Lower lobe of right lung (tissue), 2 donors: ENCODE results near the gene SLC35G3. TPM values are rescaled to one million over a fixed set of nuclear protein-coding genes. Genes with fewer than 3 reads are reported as not detected.

Source experiments
- ATAC-seq, 2 donors: fragments of 200-7000 bp; cut with Tn5 transposase; one replicate each; pipeline ENCODE4 v1.9.1; 2020 to 2022; ENCODE audit warnings: mild to moderate bottlenecking in 2 of 2, moderate library complexity in 2 of 2
- DNase-seq: peaks from one replicate; pipeline ENCODE4 v3.0.0-alpha.2; 2020
- H3K27ac ChIP-seq: fragments of 200-600 bp; one replicate; pipeline ENCODE4 v1.8.0; 2022
- H3K27me3 ChIP-seq: fragments of 200-600 bp; one replicate; pipeline ENCODE4 v1.8.0; 2022; ENCODE audit warnings: low read depth
- H3K36me3 ChIP-seq: fragments of 200-600 bp; one replicate; pipeline ENCODE4 v1.8.0; 2022; ENCODE audit warnings: mild to moderate bottlenecking
- H3K4me1 ChIP-seq: fragments of 200-600 bp; one replicate; pipeline ENCODE4 v1.8.0; 2022
- H3K4me3 ChIP-seq: fragments of 200-600 bp; one replicate; pipeline ENCODE4 v1.8.0; 2022; ENCODE audit warnings: mild to moderate bottlenecking
- H3K9me3 ChIP-seq: fragments of 200-600 bp; one replicate; pipeline ENCODE4 v1.8.0; 2022
- CTCF ChIP-seq: fragments of 200-600 bp; IDR thresholded peaks from one replicate; pipeline ENCODE4 v1.8.0; 2022; ENCODE audit warnings: antibody characterized with exemption, mild to moderate bottlenecking
- intact Hi-C: fragments of 100-400 bp; cut with DNase I; formaldehyde crosslinking; loops from one replicate; pipeline ENCODE4 v1.11.0; 2022
- total RNA-seq: library from RNA; stranded (reverse); fragmentation: NEBNext Ultra II Directional; extraction: Animal tissue kit (Norgen Biotek cat#: 25700); gene quantifications from one replicate; pipeline ENCODE4 v1.2.1, GENCODE V29; 2021
- donor health status: DM: no; HTN: yes; CAD: no; lungs with severe emphysema.

Gene SLC35G3
- total RNA-seq, 1 donor from 2014 or later, result not detected

GRCh38 chr17:35192708-35193107, 1.5 kb downstream of the SLC35G3 start:
- H3K4me1 ChIP-seq, result peaks cover 9% of the 10 kb centered on the region
- H3K36me3 ChIP-seq, result no peaks in the 10 kb centered on the region
- no peak overlapping the region for H3K4me3 ChIP-seq
- no peak for TF ChIP-seq CTCF
- no peaks in the 10 kb centered on the region for H3K27me3 ChIP-seq
- no peaks in the 10 kb centered on the region for H3K9me3 ChIP-seq
- no peak for ATAC-seq
- no peak for DNase-seq
- H3K27ac ChIP-seq, result no peak overlapping the region
- intact Hi-C loops, result no loop called here

- Histone ChIP-seq H3K27me3 (no peaks in the 10 kb centered on the region), H3K36me3 (no peaks in the 10 kb centered on the region), H3K4me3 (no peak overlapping the region), H3K4me1 (peaks cover 9% of the 10 kb centered on the region), H3K9me3 (no peaks in the 10 kb centered on the region), H3K27ac (no peak overlapping the region)
- TF ChIP-seq CTCF, result no peak
- ATAC-seq (no peak), DNase-seq (no peak)
- intact Hi-C loops, result no loop called here
These were observed 3.0 kb downstream of the SLC35G3 start for GRCh38 chr17:35191001-35191695.

DNA sequence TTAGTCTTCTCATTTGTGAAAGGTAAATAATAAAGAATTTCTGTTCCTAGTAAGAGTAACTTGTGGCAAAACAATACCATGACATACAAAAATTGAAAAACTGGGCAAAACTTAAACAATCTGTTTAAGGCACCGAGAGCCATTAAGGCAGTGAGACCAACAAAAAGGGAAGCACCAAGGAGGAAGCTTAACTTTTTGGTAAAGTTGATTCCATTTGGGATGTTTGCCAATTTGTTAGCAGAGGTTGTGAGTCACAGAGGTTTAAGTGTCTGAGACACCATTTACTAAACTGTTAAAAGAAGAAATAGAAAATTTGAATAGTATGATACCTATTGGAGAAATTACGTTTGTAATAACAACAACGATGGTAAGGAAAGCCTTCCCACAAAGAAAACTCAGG, 4.9 kb downstream of the SLC35G3 start:
- Histone ChIP-seq H3K36me3 (no peaks in the 10 kb centered on the region), H3K27me3 (no peaks in the 10 kb centered on the region), H3K27ac (no peak overlapping the region), H3K4me1 (peaks cover 9% of the 10 kb centered on the region), H3K9me3 (no peaks in the 10 kb centered on the region), H3K4me3 (no peak overlapping the region)
- peak in 1 of 2 donors; percentile 42 for ATAC-seq
- no peak for TF ChIP-seq CTCF
- no peak for DNase-seq
- intact Hi-C loops, result no loop called here

- Histone ChIP-seq H3K27me3 (no peaks in the 10 kb centered on the region), H3K9me3 (no peaks in the 10 kb centered on the region), H3K4me3 (no peak overlapping the region), H3K27ac (no peak overlapping the region), H3K4me1 (peaks cover 9% of the 10 kb centered on the region), H3K36me3 (no peaks in the 10 kb centered on the region)
- ATAC-seq, result peak; percentile 32 to 47
- TF ChIP-seq CTCF, result no peak
- intact Hi-C loops, result no loop called here
- no peak for DNase-seq
These were observed 6.1 kb downstream of the SLC35G3 start for GRCh38 chr17:35188111-35188510.

GRCh38 chr17:35187481-35187880, 6.7 kb downstream of the SLC35G3 start:
- no peak for ATAC-seq
- intact Hi-C loops, result no loop called here
- Histone ChIP-seq H3K4me1 (peaks cover 9% of the 10 kb centered on the region), H3K36me3 (no peaks in the 10 kb centered on the region), H3K27ac (no peak overlapping the region), H3K27me3 (no peaks in the 10 kb centered on the region), H3K4me3 (no peak overlapping the region), H3K9me3 (no peaks in the 10 kb centered on the region)
- TF ChIP-seq CTCF, result no peak
- DNase-seq, result no peak
